DMS 273 treated with DMSO at 0.1 percent for 48 hours (cell line): ENCODE measurements around the gene PNMA6E.

Experiments
- DNase-seq: peaks from one replicate; lab custom pipeline; 2025; lab: John Stamatoyannopoulos, UW

Gene PNMA6E

DNA sequence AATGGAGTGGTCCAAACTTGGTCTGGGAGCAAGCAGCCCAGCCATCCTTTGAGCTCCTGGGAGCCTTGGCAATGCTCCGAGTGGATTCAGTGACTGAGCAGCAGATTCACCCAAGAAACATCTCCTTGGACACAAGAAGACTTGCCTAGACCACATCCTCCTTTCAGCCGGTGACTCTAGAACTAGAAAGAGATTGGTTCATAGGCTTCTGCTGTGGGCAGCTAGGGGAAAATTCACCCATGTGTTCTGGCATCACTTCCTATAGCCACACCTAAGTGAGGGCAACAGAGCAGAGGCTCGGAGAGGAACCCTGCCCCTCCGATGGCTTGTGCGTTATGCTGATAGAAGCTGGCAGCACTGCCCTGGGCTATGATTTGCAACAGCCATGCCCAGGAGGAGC, 51.2 kb downstream of the PNMA6E start:
- no peak for DNase-seq

- DNase-seq = no peak
Observed at GRCh38 chrX:153348421-153348820, 52.7 kb downstream of the PNMA6E start.

DNA sequence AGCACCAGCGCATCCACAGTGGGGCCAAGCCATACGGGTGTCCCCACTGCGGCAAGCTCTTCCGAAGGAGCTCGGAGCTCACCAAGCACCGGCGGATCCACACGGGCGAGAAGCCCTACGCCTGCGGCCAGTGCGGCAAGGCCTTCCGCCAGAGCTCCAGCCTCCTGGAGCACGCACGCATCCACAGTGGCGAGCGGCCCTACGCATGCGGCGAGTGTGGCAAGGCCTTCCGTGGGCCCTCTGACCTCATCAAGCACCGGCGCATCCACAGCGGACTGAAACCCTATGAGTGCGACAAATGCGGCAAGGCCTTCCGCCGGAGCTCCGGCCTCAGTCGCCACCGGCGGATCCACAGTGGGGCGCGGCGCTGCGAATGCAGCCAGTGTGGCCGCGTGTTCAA, 53.6 kb downstream of the PNMA6E start:
- no peak for DNase-seq
